GM19395 (cell line): Measurements from ENCODE around the gene VSTM4.

Experiments
- ATAC-seq: cut with Tn5 transposase; IDR thresholded peaks from one replicate; pipeline ENCODE4 v1.9.1; 2021; ENCODE audit warnings: mild to moderate bottlenecking, moderate library complexity; ENCODE audit not compliant: unreplicated experiment

Gene VSTM4

GRCh38 chr10:49011756-49012155 lies 103.6 kb downstream of the VSTM4 start:
- no peak for ATAC-seq

GRCh38 chr10:49010865-49011264 lies 104.5 kb downstream of the VSTM4 start:
- ATAC-seq: no peak

- no peak for ATAC-seq
These were observed 105.0 kb downstream of the VSTM4 start for GRCh38 chr10:49010295-49010694.

DNA sequence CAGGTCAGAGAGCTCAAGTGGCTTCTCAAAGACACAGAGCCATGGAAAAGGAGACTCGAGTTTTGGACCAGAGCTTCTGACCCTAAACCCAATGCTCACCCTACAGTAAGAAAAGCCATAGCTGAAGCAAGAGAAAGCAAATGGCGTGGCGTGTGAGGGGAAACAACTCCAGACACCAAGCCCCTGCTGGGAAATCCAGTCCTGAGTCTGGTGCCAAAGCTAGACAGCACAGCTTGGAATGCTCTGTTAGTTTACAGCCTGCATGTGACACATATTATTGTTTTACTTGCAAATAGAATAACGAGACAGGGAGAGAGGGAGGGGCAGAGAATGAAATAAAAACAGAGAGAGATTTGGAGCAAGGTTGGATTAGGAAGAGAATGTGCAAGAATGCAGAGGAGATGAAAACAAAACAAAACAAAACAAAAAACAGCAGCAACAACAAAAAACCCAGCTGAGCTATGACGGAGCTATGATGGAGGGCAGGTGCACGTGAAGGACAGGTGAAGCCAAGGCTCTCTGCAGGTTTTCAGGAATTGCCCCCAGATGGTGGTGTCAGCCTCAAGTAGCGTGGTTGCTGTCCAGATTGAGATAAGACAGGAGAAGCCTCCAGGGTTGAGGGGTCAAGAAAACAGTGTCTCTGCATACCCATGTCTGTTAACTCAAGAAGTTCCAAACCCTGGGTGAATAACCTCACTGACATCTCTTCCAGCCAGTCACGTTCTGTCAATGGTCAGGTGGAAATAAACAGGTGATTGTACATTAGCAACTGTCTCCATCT lies 105.9 kb downstream of the VSTM4 start:
- no peak for ATAC-seq

DNA sequence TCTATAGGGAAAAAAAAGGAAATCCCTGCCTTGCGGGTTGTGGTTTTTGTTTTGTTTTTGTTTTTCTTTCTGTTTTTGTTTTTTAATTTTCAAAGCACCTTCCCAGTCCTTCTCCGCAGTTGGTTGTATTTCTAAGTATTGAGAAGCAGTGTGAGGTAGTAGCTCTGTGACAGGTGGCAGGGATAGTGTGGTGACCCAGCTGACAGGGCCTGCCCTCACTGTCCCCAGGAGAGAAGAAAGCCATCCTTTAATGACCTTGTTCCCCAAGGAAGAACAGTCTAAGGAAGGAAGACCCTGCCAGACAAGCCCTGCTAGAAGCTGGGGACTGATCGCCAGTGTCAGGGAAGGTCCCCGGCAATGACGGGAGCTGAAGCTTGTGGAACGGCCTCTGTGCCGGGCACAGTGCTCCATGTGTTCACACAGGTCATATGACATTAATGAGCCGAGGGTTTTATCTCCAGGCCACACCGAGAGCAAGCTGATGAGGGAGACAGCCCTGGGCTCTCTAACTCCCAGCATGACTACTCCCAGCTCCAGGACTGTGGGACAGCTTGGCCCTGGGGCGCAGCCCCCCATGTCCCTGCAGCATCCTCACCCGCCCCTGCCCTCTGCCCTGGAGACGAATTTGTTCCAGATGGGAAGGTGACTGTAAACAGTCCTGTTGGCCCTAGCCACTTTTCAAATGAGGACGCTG lies 106.7 kb downstream of the VSTM4 start:
- no peak for ATAC-seq

- no peak for ATAC-seq
These were observed 107.2 kb downstream of the VSTM4 start for GRCh38 chr10:49008091-49008490.

DNA sequence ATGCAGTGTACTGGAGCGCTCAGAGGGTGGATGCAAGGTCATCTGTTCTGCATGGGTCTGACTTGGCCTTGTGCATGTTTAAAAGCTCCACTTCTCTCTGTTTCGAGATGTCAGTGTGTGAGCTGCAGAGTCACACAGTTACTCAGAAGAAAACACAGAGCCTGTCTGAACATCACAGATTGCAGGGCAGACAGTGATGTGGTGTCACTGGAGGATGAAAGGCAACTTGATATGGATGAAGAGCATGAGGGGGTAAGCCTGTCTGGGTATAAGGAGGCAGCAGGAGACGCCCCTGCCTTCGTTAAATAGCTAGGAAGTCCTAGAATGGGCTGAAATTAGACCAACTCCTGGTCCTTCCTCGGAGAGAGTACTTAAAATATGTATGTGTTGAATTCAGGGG lies 108.2 kb downstream of the VSTM4 start:
- ATAC-seq: no peak

DNA sequence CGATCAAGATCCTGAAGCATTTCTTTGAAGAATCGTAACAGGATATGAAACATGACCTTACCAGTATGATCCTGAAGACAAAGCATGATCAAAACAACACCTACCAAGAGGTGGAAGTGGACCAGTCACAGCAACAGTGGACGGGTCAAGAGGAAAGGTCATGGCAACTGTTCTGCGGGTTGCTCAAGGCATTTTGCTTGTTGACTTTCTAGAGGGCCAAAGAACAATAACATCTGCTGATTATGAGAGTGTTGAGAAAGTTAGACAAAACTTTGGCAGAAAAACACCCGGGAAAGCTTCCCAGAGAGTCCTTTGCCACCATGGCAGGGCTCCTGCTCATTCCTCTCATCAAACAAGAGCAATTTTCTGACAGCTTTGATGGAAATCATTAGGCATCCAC lies 110.1 kb downstream of the VSTM4 start:
- ATAC-seq: no peak

DNA sequence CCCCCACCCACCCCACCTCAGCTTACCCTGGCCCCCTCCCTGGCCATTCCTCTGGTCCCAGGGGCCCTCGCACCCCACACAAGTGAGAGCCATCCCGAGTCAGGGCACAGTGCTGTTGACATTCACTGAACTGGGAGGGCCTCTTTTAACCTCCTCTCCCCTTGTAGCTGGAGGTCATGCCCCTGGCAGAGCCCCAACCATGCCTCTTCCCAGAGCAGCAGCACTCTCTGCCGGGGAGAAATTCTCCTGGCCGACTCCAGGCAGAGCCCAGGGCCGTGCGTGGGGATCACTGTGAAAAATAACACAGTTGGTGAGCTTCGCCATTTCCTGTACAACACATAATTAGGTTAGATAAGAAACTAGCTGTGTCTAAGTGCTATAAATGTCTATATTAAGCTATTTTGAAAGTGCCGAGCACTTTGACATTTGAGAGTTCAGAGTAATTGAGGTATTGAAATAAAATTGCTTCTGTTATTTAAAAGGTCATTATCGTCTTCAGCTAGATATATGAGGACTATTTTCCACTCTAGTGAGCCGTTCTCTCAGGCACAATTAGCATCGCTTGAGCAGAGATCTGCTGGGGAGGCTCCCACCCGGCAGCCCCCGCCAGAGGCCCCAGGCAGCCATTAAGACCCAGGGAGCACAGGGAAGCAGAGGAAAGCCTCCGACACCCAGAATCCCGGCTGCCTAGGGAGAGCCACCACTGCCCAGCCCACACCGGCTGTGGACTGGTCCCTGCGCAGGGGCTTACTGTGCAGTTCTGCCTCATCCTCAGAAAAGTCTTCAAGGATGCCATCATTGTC lies 113.3 kb downstream of the VSTM4 start:
- no peak for ATAC-seq

DNA sequence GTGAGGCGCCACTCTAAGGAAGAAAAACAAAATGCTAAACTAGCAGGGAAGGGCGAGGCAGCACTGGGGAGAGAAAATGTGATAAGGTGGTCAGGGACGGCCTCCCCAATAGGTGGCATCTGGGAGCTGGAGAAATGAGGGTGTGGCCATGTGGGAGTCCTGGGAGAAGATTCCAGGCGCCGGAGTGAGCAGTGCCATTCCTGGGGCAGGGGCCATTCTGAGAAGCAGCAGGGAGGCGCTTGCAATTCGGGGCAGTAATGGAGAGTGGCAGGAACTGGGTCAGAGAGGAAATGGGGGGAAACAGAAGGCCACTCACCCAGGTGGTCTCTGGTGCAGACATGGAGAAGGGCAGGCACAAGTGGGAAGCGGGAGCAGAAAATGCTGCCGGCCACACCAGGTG lies 113.9 kb downstream of the VSTM4 start:
- ATAC-seq: no peak

GRCh38 chr10:49000437-49001398 lies 114.6 kb downstream of the VSTM4 start:
- no peak for ATAC-seq

- ATAC-seq: no peak
These were observed 116.0 kb downstream of the VSTM4 start for GRCh38 chr10:48999346-48999745.

DNA sequence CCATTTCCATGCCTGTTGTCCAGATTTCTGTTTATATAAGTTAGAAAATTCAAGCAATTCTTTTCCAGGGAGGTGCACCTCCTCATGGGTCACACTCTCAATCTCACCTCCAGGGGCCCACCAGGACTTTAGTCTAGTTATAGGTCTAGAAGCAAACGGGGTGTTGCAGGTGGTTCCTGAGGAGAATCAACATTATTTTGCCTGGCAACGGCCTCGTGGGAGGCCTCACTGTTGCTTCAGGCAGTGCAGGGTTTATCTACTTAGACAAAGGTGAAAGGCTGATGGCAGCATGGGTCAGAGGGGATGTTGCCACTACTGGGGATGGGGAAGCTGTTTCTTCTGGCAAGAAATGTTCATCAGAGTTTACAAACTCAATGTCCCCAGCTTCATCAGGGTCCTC lies 119.0 kb downstream of the VSTM4 start:
- no peak for ATAC-seq

GRCh38 chr10:48993627-48994026 lies 121.7 kb downstream of the VSTM4 start:
- no peak for ATAC-seq

GRCh38 chr10:48990226-48990625 lies 125.1 kb downstream of the VSTM4 start:
- no peak for ATAC-seq

GRCh38 chr10:48985621-48986158 lies 129.6 kb downstream of the VSTM4 start:
- no peak for ATAC-seq

GRCh38 chr10:48983648-48984351 lies 131.5 kb downstream of the VSTM4 start:
- no peak for ATAC-seq

GRCh38 chr10:48982584-48982983 lies 132.7 kb downstream of the VSTM4 start:
- ATAC-seq: no peak

DNA sequence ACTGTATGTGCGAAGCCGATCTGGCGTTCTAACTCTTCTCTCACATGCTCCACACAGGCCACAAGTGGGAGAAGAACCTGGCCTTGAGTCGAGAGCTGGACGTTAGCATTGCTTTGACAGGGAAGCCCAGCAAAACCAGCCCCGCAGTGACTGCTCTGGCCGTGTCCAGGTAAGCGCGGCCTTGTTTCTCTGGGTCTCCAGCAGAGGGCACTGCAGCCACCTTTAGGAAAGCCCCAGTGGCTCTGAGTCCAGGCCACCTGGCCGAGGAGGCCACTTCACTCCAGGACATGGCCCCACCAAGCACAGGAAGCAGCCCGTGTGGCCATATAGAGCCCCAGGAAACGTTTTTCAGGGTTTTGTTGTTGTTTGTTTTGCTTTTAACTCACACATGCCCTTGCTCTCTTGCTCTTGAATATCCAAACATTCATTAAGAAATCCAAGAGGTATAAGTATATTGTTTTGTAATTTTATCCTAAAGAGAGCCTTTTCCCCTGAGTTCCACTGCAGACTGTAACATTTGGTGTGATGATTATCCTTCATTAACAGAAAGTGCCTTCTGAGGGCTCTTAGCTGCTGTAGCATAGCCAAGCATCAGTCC lies 133.9 kb downstream of the VSTM4 start:
- peak; percentile 56 for ATAC-seq
